Amniotic epithelial cell (primary cell): Measurements from ENCODE around the gene ACTA1.
"Not testable (repeated sequence)": the region's sequence is repeated elsewhere in the genome, so short reads cannot be mapped to it uniquely, and the experiment has no call there.

ENCODE experiments used
- DNase-seq: peaks from one replicate; pipeline ENCODE4 v3.0.0-alpha.2; 2010; ENCODE audit warnings: low read depth

ACTA1 gene

GRCh38 chr1:229440851-229441537 is 7.1 kb upstream of the ACTA1 start:
- DNase-seq: peak; percentile 92

DNA sequence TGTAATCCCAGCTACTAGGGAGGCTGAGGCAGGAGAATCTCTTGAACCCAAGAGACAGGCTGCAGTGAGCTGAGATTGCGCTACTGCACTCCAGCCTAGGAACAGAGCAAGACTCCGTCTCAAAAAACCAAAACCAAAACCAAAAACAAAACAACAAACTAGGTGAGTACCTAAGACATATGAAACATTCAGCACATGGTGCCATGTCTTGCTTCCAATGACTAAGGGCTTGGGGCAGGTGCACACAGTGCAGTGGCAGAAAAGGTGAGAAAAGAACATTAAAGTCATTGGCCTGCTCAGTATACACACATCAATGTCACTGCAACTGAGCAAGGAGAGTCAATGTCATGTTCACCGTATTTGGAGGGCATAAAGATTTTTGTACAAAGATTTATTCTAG is 4.1 kb upstream of the ACTA1 start:
- DNase-seq: no peak

GRCh38 chr1:229437443-229437842 is 3.5 kb upstream of the ACTA1 start:
- peak; percentile 32 for DNase-seq

DNA sequence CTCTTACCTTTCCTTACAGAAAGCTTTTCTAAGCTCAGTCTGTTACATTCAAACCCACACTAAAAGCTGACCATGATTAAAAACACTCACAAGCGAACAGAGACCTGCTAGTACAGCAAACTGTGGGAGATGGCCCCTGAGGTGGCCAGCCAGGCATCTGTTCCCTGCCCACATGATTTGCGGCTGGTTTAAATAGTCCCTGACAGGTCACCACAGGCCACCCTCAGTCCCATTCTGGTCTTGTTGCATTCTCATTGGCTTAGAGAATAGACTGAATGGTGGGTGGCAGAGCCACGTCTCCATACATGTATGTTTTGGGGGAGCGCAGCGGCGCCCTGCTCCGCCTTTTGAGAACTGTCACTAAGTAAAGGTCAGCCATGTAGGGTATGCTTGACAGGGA is 2.3 kb upstream of the ACTA1 start:
- DNase-seq: no peak

DNA sequence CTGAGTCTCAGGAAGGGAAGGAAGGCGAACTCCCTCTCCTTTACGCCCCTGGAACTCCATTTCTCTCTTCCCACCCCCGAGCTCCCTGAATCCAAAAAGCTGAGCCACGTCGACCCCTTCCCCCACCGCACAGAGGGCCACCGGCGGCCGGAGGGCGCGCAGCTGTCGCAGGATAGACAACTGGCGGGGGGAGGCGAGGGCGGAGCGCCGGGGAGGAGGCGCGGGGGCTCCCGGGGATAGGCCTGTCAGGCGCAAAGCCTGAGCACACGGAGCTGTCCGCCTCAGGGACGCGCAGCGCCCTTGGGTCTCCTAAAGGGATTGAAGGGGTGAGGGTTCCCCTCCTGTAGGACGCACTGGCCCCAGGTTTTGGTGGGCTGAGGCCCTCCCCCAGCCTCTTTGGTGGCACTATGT is 752 bp upstream of the ACTA1 start:
- DNase-seq: no peak

DNA sequence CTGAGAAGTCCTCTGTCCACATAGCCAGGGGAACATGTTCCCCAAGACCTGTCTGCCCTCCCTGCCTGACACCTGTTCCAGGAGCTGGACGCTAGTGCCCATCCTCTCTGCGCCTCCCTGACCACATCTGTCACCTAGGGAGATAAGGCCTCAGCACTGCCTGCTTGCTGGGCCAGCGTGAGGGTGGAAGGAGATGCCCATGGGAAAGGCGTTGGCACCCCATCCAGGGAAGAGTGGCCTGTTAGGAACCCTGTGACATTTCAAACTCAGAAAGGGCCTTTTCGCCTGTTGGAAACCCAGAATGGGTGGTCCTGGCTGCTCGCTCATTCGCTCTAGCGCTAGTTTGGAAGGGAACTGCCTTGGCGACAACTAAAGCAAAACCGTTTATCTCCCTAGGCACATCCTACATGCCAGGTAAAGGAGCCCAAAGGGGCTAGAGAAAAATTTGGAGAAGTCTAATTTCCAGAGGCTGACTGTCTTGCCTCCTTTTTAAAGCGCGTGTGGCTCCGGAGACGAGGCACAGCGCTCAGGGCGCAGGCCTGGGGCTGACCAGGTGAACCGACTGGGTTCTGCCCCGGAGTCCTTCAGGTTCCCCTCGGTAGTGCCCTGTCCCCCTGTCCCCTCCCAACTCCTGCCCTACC is 410 bp downstream of the ACTA1 start:
- no peak for DNase-seq

DNA sequence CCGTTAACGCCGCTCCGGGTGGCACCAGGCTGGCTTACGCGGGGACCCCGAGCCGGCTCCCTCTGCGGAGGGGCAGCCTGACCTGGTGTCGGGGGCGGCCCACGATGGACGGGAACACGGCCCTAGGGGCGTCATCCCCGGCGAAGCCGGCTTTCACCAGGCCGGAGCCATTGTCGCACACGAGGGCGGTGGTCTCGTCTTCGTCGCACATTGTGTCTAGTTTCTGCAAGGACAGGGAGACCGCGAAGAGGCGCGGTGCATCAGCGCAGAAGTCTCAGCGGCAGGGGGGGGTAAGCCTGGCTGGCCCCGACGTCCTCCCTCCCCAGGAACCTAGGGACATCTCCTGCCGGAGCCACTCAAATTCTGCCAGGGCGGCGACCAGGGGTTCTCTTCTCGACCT is 989 bp downstream of the ACTA1 start:
- DNase-seq: no peak

- no peak for DNase-seq
These were observed 1.8 kb downstream of the ACTA1 start for GRCh38 chr1:229432116-229432461.

DNA sequence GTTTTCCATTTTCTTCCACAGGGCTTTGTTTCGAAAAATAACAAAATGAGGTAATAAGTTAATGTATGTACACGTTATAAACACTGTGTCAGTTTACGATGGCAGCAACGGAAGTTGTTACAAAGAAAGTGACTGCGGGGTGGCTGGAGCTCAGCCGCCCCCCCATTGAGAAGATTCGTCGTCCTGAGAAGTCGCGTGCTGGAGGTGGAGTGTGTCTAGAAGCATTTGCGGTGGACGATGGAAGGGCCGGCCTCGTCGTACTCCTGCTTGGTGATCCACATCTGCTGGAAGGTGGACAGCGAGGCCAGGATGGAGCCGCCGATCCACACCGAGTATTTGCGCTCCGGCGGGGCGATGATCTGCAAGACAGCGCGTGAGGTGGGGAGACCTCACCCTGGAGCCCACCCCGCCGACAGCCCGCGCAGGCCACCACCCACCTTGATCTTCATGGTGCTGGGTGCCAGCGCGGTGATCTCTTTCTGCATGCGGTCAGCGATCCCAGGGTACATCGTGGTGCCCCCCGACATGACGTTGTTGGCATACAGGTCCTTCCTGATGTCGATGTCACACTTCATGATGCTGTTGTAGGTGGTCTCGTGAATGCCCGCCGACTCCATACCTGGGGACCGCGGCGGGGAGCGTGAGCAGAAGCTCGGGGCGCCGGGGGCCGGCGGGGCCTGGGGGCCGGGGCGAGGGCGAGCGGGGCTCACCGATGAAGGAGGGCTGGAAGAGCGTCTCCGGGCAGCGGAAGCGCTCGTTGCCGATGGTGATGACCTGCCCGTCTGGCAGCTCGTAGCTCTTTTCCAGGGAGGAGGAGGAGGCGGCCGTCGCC is 2.4 kb downstream of the ACTA1 start:
- no peak for DNase-seq

GRCh38 chr1:229430761-229431283 is 3.1 kb downstream of the ACTA1 start:
- peak; percentile 29 for DNase-seq

GRCh38 chr1:229428256-229428655 is 5.6 kb downstream of the ACTA1 start:
- no peak for DNase-seq

DNA sequence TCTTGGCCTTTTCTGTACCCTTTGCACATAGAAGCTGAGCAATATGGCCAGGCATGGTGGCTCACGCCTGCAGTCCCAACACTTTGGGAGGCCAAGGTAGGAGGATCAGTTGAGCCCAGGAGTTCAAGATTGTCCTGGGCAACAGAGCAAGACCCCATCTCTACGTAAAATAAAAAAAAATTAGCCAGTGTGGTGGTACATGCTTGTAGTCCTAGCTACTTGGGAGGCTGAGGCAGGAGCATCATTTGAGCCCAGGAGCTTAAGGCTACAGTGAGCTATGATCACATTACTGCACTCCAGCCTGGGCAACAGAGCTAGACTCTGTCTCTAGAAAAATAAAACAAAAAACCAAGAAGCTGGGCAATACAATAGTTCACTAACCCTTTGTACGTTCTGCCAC is 6.3 kb downstream of the ACTA1 start:
- DNase-seq: no peak

GRCh38 chr1:229425564-229426159 is 8.2 kb downstream of the ACTA1 start:
- no peak for DNase-seq

- DNase-seq: no peak
These were observed 13.1 kb downstream of the ACTA1 start for GRCh38 chr1:229420765-229421164.

GRCh38 chr1:229420224-229420623 is 13.7 kb downstream of the ACTA1 start:
- DNase-seq: no peak

GRCh38 chr1:229418586-229418985 is 15.3 kb downstream of the ACTA1 start:
- DNase-seq: not testable (repeated sequence)

DNA sequence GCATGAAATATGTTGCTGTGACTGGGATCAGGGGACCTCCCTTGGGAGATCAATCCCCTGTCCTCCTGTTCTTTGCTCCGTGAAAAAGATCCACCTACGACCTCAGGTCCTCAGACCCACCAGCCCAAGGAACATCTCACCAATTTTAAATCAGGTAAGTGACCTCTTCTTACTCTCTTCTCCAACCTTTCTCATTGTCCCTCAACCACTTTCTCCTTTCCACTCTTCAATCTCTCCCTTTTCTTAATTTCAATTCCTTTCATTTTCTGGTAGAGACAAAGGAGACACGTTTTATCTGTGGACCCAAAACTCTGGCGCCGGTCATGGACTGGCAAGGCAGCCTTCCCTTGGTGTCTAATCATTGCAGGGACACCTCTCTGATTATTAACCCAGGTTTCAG is 21.1 kb downstream of the ACTA1 start:
- DNase-seq: not testable (repeated sequence)

DNA sequence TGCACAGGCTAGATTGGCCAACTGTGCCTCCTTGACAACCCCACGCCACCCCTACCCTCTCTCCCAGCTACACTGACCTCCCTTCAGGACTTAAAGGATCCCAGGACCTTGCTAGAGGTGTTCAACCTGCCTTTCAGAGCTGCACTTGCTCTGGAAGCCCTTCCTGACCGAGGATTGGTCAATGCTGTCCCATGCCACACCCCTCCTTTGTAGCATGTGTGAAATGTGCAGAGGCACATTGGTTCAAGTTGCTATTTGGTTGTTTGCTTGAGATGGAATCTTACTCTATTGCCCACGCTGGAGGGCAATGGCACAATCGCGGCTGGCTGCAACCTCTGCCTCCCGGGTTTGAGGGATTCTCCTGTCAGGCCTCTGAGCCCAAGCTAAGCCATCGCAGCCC is 21.8 kb downstream of the ACTA1 start:
- no peak for DNase-seq

- DNase-seq: no peak
These were observed 22.3 kb downstream of the ACTA1 start for GRCh38 chr1:229411434-229412055.

- peak; percentile 85 for DNase-seq
These were observed 23.0 kb downstream of the ACTA1 start for GRCh38 chr1:229410692-229411433.

DNA sequence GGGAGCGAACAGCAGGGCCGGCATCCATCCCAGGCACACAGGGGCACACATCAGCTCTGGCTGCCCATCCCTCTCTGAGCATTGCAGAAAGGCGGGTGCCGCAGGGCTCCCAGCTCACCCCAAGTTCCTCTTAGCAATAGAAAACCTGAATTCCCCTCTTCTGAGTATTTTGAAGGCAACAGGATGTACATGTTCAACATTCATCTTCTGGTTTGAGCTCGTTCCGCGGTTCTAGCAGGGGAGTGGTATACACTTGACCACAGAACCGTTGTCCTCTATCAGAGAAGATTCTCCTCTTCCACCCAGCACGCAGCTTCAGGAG is 23.6 kb downstream of the ACTA1 start:
- no peak for DNase-seq
